ENCODE measurements around the gene JARID2. TPM values are rescaled to one million over a fixed set of nuclear protein-coding genes. Genes with fewer than 3 reads are reported as not detected.
A peak's percentile ranks its signal among the peaks of the same experiment; 100 is the strongest.

Gene JARID2
- total and polyA plus RNA-seq, 10 of the 15 experiments (the other 5 are each of a cell fraction or from before 2014, with no cell fraction given) = 4.2 to 21.6 (median 11.7) TPM

- ChIA-PET POLR2A (interaction anchor here (0.6 to 1.0 kb wide), 3 partner anchors 16 to 107 kb away, joined by 3 read pairs; no protein-coding TSS in a partner anchor), RAD21 (ENCODE audit: unreplicated experiment) (interaction anchor here (0.7 to 5.7 kb wide), 5 partner anchors 14 to 46 kb away, joined by 3 to 49 read pairs (median 5); no protein-coding TSS in a partner anchor), CTCF (interaction anchor here (1.2 kb wide), 1 partner anchor 22 kb away, joined by 3 read pairs; no protein-coding TSS in a partner anchor), SMC1A (ENCODE audit: uncharacterized antibody, unreplicated experiment) (interaction anchor here (0.5 to 8.5 kb wide), 10 partner anchors 9 to 177 kb away, joined by 3 to 89 read pairs (median 4); no protein-coding TSS in a partner anchor)
- Histone ChIP-seq H3K27me3 (replicated peaks in 1 of 2; ENCODE audit: control insufficient read depth in 2 of 2, insufficient read depth in 2 of 2, low read length in 1 of 2) (no peaks in the 10 kb centered on the region), H3K79me2 (ENCODE audit: control insufficient read depth, insufficient read depth, low read length) (peaks cover 85% of the 10 kb centered on the region), H3K36me3 (ENCODE audit: control insufficient read depth in 2 of 2, insufficient read depth in 2 of 2, low read length in 1 of 2) (no peaks in the 10 kb centered on the region), H4K20me1 (ENCODE audit: control insufficient read depth, insufficient read depth) (peaks cover 6% of the 10 kb centered on the region; the same call in 1 of the 2 replicates), H3K4me2 (ENCODE audit: control insufficient read depth, insufficient read depth) (peak overlapping the region; percentile 59; the same call in 1 of the 2 replicates), H3K4me1 (ENCODE audit: control insufficient read depth, insufficient read depth, low read length) (peaks cover 45% of the 10 kb centered on the region), H2AFZ (ENCODE audit: control insufficient read depth, low read depth, low read length) (no peak overlapping the region), H3K9me3 (replicated peaks; ENCODE audit: control insufficient read depth, insufficient read depth, low read length) (no peaks in the 10 kb centered on the region), H3K9ac (ENCODE audit: control insufficient read depth, insufficient read depth, low read length) (no peak overlapping the region), H3K27ac (ENCODE audit: control insufficient read depth, insufficient read depth) (no peak overlapping the region; the same call in 1 of the 2 replicates), H3K4me3 (0 out of 2 replicates have a peak overlapping the region, but pooled peaks have one; percentile 10)
- FAIRE-seq = no peak
- whole genome bisulfite sequencing (ENCODE audit: insufficient coverage, insufficient replicate concordance, low lambda C conversion rate, missing lambda C conversion rate) = 98% methylated on average over 8 of the region's 8 CpGs
- in situ Hi-C loops (cut with MboI) = no loop called here
- intact Hi-C loops (cut with micrococcal nuclease; ENCODE audit: unreplicated experiment) = no loop called here
- TF ChIP-seq YY1 (IDR thresholded peaks at IDR 0.05; ENCODE audit: low read depth, low read length) (no peak), RCOR1 (conservative IDR thresholded peaks at IDR 0.05; ENCODE audit: low read depth, low read length) (no peak), SIN3A (IDR thresholded peaks at IDR 0.05; ENCODE audit: low read depth, low read length) (no peak), MXI1 (IDR thresholded peaks at IDR 0.05; ENCODE audit: low read depth, low read length) (no peak), RAD51 (IDR thresholded peaks at IDR 0.05) (no peak), SP1 (IDR thresholded peaks at IDR 0.05; ENCODE audit: low read depth, low read length) (no peak), HDAC2 (IDR thresholded peaks at IDR 0.05) (no peak), GABPA (IDR thresholded peaks at IDR 0.05; ENCODE audit: low read depth) (no peak), ZNF274 (IDR thresholded peaks at IDR 0.05; ENCODE audit: insufficient read depth, insufficient read length) (no peak), ZNF384 (IDR thresholded peaks at IDR 0.05; ENCODE audit: borderline replicate concordance, low read depth, low read length) (no peak), ZZZ3 (IDR thresholded peaks at IDR 0.05; ENCODE audit: control insufficient read depth, insufficient read length, low read depth) (no peak), NFIC (IDR thresholded peaks at IDR 0.05; ENCODE audit: low read depth, low read length) (no peak), NR2C1 (IDR thresholded peaks at IDR 0.05) (no peak), YBX1 (IDR thresholded peaks at IDR 0.05) (no peak), TAF1 (IDR thresholded peaks at IDR 0.05; ENCODE audit: borderline replicate concordance, low read depth, low read length) (no peak)
- TF ChIP-seq, protein P1, sequence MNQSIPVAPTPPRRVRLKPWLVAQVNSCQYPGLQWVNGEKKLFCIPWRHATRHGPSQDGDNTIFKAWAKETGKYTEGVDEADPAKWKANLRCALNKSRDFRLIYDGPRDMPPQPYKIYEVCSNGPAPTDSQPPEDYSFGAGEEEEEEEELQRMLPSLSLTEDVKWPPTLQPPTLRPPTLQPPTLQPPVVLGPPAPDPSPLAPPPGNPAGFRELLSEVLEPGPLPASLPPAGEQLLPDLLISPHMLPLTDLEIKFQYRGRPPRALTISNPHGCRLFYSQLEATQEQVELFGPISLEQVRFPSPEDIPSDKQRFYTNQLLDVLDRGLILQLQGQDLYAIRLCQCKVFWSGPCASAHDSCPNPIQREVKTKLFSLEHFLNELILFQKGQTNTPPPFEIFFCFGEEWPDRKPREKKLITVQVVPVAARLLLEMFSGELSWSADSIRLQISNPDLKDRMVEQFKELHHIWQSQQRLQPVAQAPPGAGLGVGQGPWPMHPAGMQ (IDR thresholded peaks at IDR 0.05; ENCODE audit: borderline replicate concordance) = no peak
- TF ChIP-seq, protein P2, sequence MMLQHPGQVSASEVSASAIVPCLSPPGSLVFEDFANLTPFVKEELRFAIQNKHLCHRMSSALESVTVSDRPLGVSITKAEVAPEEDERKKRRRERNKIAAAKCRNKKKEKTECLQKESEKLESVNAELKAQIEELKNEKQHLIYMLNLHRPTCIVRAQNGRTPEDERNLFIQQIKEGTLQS (IDR thresholded peaks at IDR 0.05; ENCODE audit: borderline replicate concordance, extremely low read depth, low read depth, low read length) = no peak
- TF ChIP-seq, protein P3, sequence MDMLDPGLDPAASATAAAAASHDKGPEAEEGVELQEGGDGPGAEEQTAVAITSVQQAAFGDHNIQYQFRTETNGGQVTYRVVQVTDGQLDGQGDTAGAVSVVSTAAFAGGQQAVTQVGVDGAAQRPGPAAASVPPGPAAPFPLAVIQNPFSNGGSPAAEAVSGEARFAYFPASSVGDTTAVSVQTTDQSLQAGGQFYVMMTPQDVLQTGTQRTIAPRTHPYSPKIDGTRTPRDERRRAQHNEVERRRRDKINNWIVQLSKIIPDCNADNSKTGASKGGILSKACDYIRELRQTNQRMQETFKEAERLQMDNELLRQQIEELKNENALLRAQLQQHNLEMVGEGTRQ (IDR thresholded peaks at IDR 0.05; ENCODE audit: borderline replicate concordance, low read depth, low read length) = no peak
- TF ChIP-seq, protein P4, sequence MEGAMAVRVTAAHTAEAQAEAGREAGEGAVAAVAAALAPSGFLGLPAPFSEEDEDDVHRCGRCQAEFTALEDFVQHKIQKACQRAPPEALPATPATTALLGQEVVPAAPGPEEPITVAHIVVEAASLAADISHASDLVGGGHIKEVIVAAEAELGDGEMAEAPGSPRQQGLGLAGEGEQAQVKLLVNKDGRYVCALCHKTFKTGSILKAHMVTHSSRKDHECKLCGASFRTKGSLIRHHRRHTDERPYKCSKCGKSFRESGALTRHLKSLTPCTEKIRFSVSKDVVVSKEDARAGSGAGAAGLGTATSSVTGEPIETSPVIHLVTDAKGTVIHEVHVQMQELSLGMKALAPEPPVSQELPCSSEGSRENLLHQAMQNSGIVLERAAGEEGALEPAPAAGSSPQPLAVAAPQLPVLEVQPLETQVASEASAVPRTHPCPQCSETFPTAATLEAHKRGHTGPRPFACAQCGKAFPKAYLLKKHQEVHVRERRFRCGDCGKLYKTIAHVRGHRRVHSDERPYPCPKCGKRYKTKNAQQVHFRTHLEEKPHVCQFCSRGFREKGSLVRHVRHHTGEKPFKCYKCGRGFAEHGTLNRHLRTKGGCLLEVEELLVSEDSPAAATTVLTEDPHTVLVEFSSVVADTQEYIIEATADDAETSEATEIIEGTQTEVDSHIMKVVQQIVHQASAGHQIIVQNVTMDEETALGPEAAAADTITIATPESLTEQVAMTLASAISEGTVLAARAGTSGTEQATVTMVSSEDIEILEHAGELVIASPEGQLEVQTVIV (IDR thresholded peaks at IDR 0.05; ENCODE audit: borderline replicate concordance, partially characterized antibody) = no peak
- no TSS peak for BruUV-seq (replicated peaks)
- DNase-seq (ENCODE audit: low read depth, low spot score) = no peak
- ATAC-seq = no peak; the same call in 2 of the 3 replicates
These were observed 35.1 kb downstream of the JARID2 start for GRCh38 chr6:15280961-15281360.
